HEK293T (cell line): ENCODE data around the gene CCDC51.
A peak's percentile ranks its signal among the peaks of the same experiment; 100 is the strongest.

ENCODE experiments used
- CTCF ChIA-PET: fragments of 350-600 bp; formaldehyde crosslinking; extraction: SDS; loops from one replicate; lab custom pipeline; 2021; ENCODE audit warnings: antibody characterized with exemption, inconsistent platforms; lab: Yijun Ruan, JAX
- POLR2A ChIA-PET: fragments of 350-600 bp; formaldehyde crosslinking; extraction: SDS; loops from one replicate; lab custom pipeline; 2020; ENCODE audit warnings: antibody characterized with exemption, inconsistent platforms; lab: Yijun Ruan, JAX
- DNase-seq: peaks from one replicate; pipeline ENCODE4 v3.0.0; 2012; ENCODE audit warnings: mixed read lengths; ENCODE audit errors: extremely low spot score
- ARNT ChIP-seq: fragments of 450-650 bp; IDR thresholded peaks from 2 replicates; pipeline ENCODE4 v1.6.1; 2017; ENCODE audit warnings: mild to moderate bottlenecking
- BHLHE40 ChIP-seq: fragments of 450-650 bp; IDR thresholded peaks from 2 replicates; pipeline ENCODE4 v1.6.1; 2016; ENCODE audit warnings: mild to moderate bottlenecking, moderate library complexity, borderline replicate concordance
- CTBP1 ChIP-seq: fragments of 450-650 bp; IDR thresholded peaks from 2 replicates; pipeline ENCODE4 v1.6.1; 2016; ENCODE audit warnings: borderline replicate concordance
- ELF4 ChIP-seq: fragments of 450-650 bp; IDR thresholded peaks from 2 replicates; pipeline ENCODE4 v1.6.1; 2017; ENCODE audit warnings: antibody characterized with exemption
- FOXA1 ChIP-seq: fragments of 450-650 bp; IDR thresholded peaks from 2 replicates; pipeline ENCODE4 v1.6.1; 2016; ENCODE audit warnings: mild to moderate bottlenecking
- FOXK2 ChIP-seq: fragments of 450-650 bp; IDR thresholded peaks from 2 replicates; pipeline ENCODE4 v1.6.1; 2016; ENCODE audit warnings: mild to moderate bottlenecking
- FOXM1 ChIP-seq: fragments of 450-650 bp; IDR thresholded peaks from 2 replicates; pipeline ENCODE4 v1.6.1; 2017; ENCODE audit warnings: mild to moderate bottlenecking, borderline replicate concordance
- HDGF ChIP-seq: fragments of 450-650 bp; IDR thresholded peaks from 2 replicates; pipeline ENCODE4 v1.6.1; 2017; ENCODE audit warnings: antibody characterized with exemption, borderline replicate concordance
- L3MBTL2 ChIP-seq: fragments of 450-650 bp; conservative IDR thresholded peaks from 2 replicates; pipeline ENCODE4 v1.6.1; 2016; ENCODE audit warnings: mild to moderate bottlenecking
- LEF1 ChIP-seq: fragments of 450-650 bp; IDR thresholded peaks from 2 replicates; pipeline ENCODE4 v1.6.1; 2017; ENCODE audit warnings: mild to moderate bottlenecking, borderline replicate concordance
- NFRKB ChIP-seq: fragments of 450-650 bp; IDR thresholded peaks from 2 replicates; pipeline ENCODE4 v1.6.1; 2016; ENCODE audit warnings: mild to moderate bottlenecking, moderate library complexity
- PKNOX1 ChIP-seq: fragments of 450-650 bp; IDR thresholded peaks from 2 replicates; pipeline ENCODE4 v1.6.1; 2016
- SP1 ChIP-seq: fragments of 450-650 bp; IDR thresholded peaks from 2 replicates; pipeline ENCODE4 v1.6.1; 2017
- SUZ12 ChIP-seq: fragments of 450-650 bp; IDR thresholded peaks from 2 replicates; pipeline ENCODE4 v1.6.1; 2016; ENCODE audit warnings: mild to moderate bottlenecking
- TARDBP ChIP-seq: fragments of 450-650 bp; IDR thresholded peaks from 2 replicates; pipeline ENCODE4 v1.6.1; 2016
- ZNF384 ChIP-seq: fragments of 450-650 bp; IDR thresholded peaks from 2 replicates; pipeline ENCODE4 v1.6.1; 2016

Gene CCDC51

GRCh38 chr3:48472923-48473616 lies 33.2 kb upstream of the CCDC51 start:
- ChIA-PET POLR2A (interaction anchor here (0.5 to 2.9 kb wide), 20 partner anchors 9 to 244 kb away, joined by 3 to 28 read pairs (median 4); partner anchors contain the start of genes ATRIP, CCDC51, IP6K2 and PFKFB4), CTCF (interaction anchor here (0.6 to 2.4 kb wide), 14 partner anchors 16 to 161 kb away, joined by 3 to 10 read pairs (median 4); partner anchors contain the start of gene SHISA5)
- peak; percentile 88 for DNase-seq
- TF ChIP-seq CTBP1 (no peak), HDGF (0 out of 2 replicates have a peak, but pooled peaks have one; percentile 12), L3MBTL2 (peak; percentile 56), LEF1 (no peak; the same call in 1 of the 2 replicates), ARNT (no peak), TARDBP (no peak)

GRCh38 chr3:48472673-48472922 lies 32.7 kb upstream of the CCDC51 start:
- TF ChIP-seq FOXM1 (no peak), SP1 (no peak), HDGF (no peak; the same call in 1 of the 2 replicates)
- CTCF ChIA-PET, result interaction anchor here (0.5 to 2.4 kb wide), 10 partner anchors 16 to 162 kb away, joined by 3 to 10 read pairs (median 4); no protein-coding TSS in a partner anchor
- peak; percentile 50 for DNase-seq
- POLR2A ChIA-PET, result interaction anchor here (0.5 to 2.9 kb wide), 17 partner anchors 10 to 125 kb away, joined by 3 to 28 read pairs (median 5); partner anchors contain the start of genes ATRIP, CCDC51, PFKFB4 and SHISA5

GRCh38 chr3:48470286-48470685 lies 30.4 kb upstream of the CCDC51 start:
- POLR2A ChIA-PET, result interaction anchor here (0.9 to 1.2 kb wide), 2 partner anchors 24 to 79 kb away, joined by 3 read pairs; partner anchors contain the start of gene ATRIP
- TF ChIP-seq L3MBTL2, result no peak
- no peak for TF ChIP-seq SP1
- TF ChIP-seq SUZ12, result no peak
- no peak for TF ChIP-seq LEF1
- TF ChIP-seq ARNT, result no peak
- TF ChIP-seq ZNF384, result no peak
- TF ChIP-seq FOXK2, result no peak
- no peak for TF ChIP-seq HDGF
- DNase-seq, result no peak
- CTCF ChIA-PET, result interaction anchor here (1.1 to 2.4 kb wide), 2 partner anchors 34 to 37 kb away, joined by 4 to 8 read pairs; no protein-coding TSS in a partner anchor

- no peak for TF ChIP-seq ELF4
- TF ChIP-seq TARDBP, result no peak
- no peak for TF ChIP-seq LEF1
- TF ChIP-seq BHLHE40, result no peak
- no peak for TF ChIP-seq FOXM1
- ChIA-PET CTCF (interaction anchor here (1.1 to 2.4 kb wide), 2 partner anchors 33 to 38 kb away, joined by 4 to 8 read pairs; no protein-coding TSS in a partner anchor), POLR2A (interaction anchor here (0.9 to 1.2 kb wide), 2 partner anchors 23 to 80 kb away, joined by 3 read pairs; partner anchors contain the start of gene ATRIP)
Observed at GRCh38 chr3:48469046-48469915, 29.4 kb upstream of the CCDC51 start.

GRCh38 chr3:48468329-48468731 lies 28.4 kb upstream of the CCDC51 start:
- ChIA-PET CTCF (interaction anchor here (1.2 kb wide), 1 partner anchor 32 kb away, joined by 4 read pairs; no protein-coding TSS in a partner anchor), POLR2A (no interaction called here)
- TF ChIP-seq ZNF384 (no peak), FOXK2 (no peak), SUZ12 (no peak), FOXM1 (no peak), FOXA1 (no peak), L3MBTL2 (no peak), ARNT (no peak), ELF4 (no peak)
- DNase-seq, result no peak

More at GRCh38 chr3:48469046-48469915, 29.4 kb upstream of the CCDC51 start:
- DNase-seq, result no peak

- TF ChIP-seq TARDBP (no peak), FOXK2 (no peak), NFRKB (no peak), ELF4 (no peak), FOXA1 (no peak), HDGF (no peak), BHLHE40 (no peak), SP1 (no peak), ARNT (no peak), PKNOX1 (no peak), L3MBTL2 (no peak), SUZ12 (no peak), CTBP1 (no peak), FOXM1 (no peak), LEF1 (no peak), ZNF384 (no peak)
- DNase-seq, result no peak
- CTCF ChIA-PET, result interaction anchor here (0.6 to 1.2 kb wide), 2 partner anchors 31 to 605 kb away, joined by 3 to 4 read pairs; no protein-coding TSS in a partner anchor
- POLR2A ChIA-PET, result no interaction called here
Observed at GRCh38 chr3:48467473-48468267, 27.8 kb upstream of the CCDC51 start.
